A549 (cell line): ENCODE measurements around the gene RSPH4A. TPM values are rescaled to one million over a fixed set of nuclear protein-coding genes. Genes with fewer than 3 reads are reported as not detected.
A peak's percentile ranks its signal among the peaks of the same experiment; 100 is the strongest.

Experiments
- ATAC-seq, 2 experiments: fragments of 200-7000 bp in 1 of 2; fragments of >200 bp in 1 of 2; cut with Nextera tagmentation in 1 of 2; cut with Tn5 transposase in 1 of 2; 3 replicates each; pipeline versions ENCODE4 v1.8.0 to v1.9.1; 2018 to 2020; ENCODE audit warnings: mild to moderate bottlenecking in 1 of 2, moderate library complexity in 1 of 2
- CTCF ChIA-PET: fragments of 300-600 bp; sonication (Branson Sonifier 250); formaldehyde crosslinking; extraction: SDS; loops from one replicate; lab custom pipeline; 2021; ENCODE audit warnings: antibody characterized with exemption, inconsistent platforms; lab: Yijun Ruan, JAX
- POLR2A ChIA-PET: fragments of 350-600 bp; formaldehyde crosslinking; extraction: SDS; loops from one replicate; lab custom pipeline; 2021; ENCODE audit warnings: antibody characterized with exemption, inconsistent platforms; lab: Yijun Ruan, JAX
- DNase-seq, 2 experiments: peaks; one replicate each; pipeline versions ENCODE4 v3.0.0 to v3.0.0-alpha.2; 2011 to 2016; ENCODE audit warnings: low read depth in 1 of 2, low spot score in 1 of 2
- FAIRE-seq: peaks from 2 replicates; lab custom pipeline; 2011; peaks lifted over from hg19 to GRCh38; lab: Jason Lieb, UNC
- H3K27ac ChIP-seq, 2 experiments: fragments of >200 bp; sonication (Bioruptor Twin); formaldehyde crosslinking; 3 replicates each; pipeline ENCODE4 v1.5.1; 2016 to 2017
- H3K4me1 ChIP-seq: fragments of >200 bp; sonication (Bioruptor Twin); formaldehyde crosslinking; 3 replicates; pipeline ENCODE4 v1.6.1; 2016
- H3K4me2 ChIP-seq: fragments of >200 bp; sonication (Bioruptor Twin); formaldehyde crosslinking; 3 replicates; pipeline ENCODE4 v1.6.1; 2016
- H3K4me3 ChIP-seq: fragments of >200 bp; sonication (Bioruptor Twin); formaldehyde crosslinking; 3 replicates; pipeline ENCODE4 v1.5.1; 2016
- H3K9me3 ChIP-seq: fragments of >200 bp; sonication (Bioruptor Twin); formaldehyde crosslinking; 3 replicates; pipeline ENCODE4 v1.6.1; 2016
- BCL3 ChIP-seq: fragments of >200 bp; sonication (Bioruptor Twin); formaldehyde crosslinking; IDR thresholded peaks from 3 replicates; pipeline ENCODE4 v1.6.1; 2016
- E2F6 ChIP-seq: IDR thresholded peaks from 2 replicates; pipeline ENCODE4 v1.6.1; 2012; ENCODE audit warnings: low read depth, borderline replicate concordance
- ELK1 ChIP-seq: fragments of 150-350 bp; IDR thresholded peaks from 2 replicates; pipeline ENCODE4 v1.6.1; 2014; ENCODE audit warnings: low read depth, mild to moderate bottlenecking, low read length
- ESRRA ChIP-seq: fragments of 150-350 bp; IDR thresholded peaks from 2 replicates; pipeline ENCODE4 v1.6.1; 2014; ENCODE audit warnings: mild to moderate bottlenecking, low read length, borderline replicate concordance
- GATA3 ChIP-seq: IDR thresholded peaks from 2 replicates; pipeline ENCODE4 v1.6.1; 2012; ENCODE audit warnings: borderline replicate concordance
- HDAC2 ChIP-seq: fragments of 200-600 bp; sonication (generic); IDR thresholded peaks from 2 replicates; pipeline ENCODE4 v1.6.1; 2016
- HEYL ChIP-seq: fragments of 250-450 bp; sonication (Bioruptor Pico); IDR thresholded peaks from 2 replicates; pipeline ENCODE4 v1.8.0; 2021; ENCODE audit warnings: mild to moderate bottlenecking, moderate library complexity
- JUN ChIP-seq, 2 experiments: fragments of >200 bp; sonication (Bioruptor Twin); formaldehyde crosslinking; IDR thresholded peaks; 2 replicates in 1 of 2; 3 replicates in 1 of 2; pipeline ENCODE4 v1.6.1; 2016 to 2017
- MAFK ChIP-seq: fragments of 450-650 bp; IDR thresholded peaks from 2 replicates; pipeline ENCODE4 v1.6.1; 2014; ENCODE audit not compliant: partially characterized antibody
- MAZ ChIP-seq: fragments of 150-350 bp; IDR thresholded peaks from 2 replicates; pipeline ENCODE4 v1.6.1; 2014; ENCODE audit warnings: antibody characterized with exemption, low read depth, low read length, borderline replicate concordance
- PBX3 ChIP-seq: IDR thresholded peaks from 2 replicates; pipeline ENCODE4 v1.6.1; 2012
- PHF8 ChIP-seq: fragments of 200-600 bp; sonication (generic); IDR thresholded peaks from 2 replicates; pipeline ENCODE4 v1.6.1; 2016; ENCODE audit warnings: low read depth, mild to moderate bottlenecking, antibody characterized with exemption, moderate library complexity, borderline replicate concordance
- POLR2A ChIP-seq: IDR thresholded peaks from 2 replicates; pipeline ENCODE4 v1.6.1; 2012; ENCODE audit warnings: mild to moderate bottlenecking, low read length
- POLR2AphosphoS2 ChIP-seq: conservative IDR thresholded peaks from 2 replicates; pipeline ENCODE4 v1.6.1; 2012; ENCODE audit warnings: low read length, improper control_type of control experiment, inconsistent platforms
- RAD21 ChIP-seq, 2 experiments: fragments of >200 bp in 1 of 2; sonication (Bioruptor Twin) in 1 of 2; formaldehyde crosslinking in 1 of 2; IDR thresholded peaks in 1 of 2; conservative IDR thresholded peaks in 1 of 2; 2 replicates in 1 of 2; 3 replicates in 1 of 2; pipeline ENCODE4 v1.6.1; 2012 to 2018; ENCODE audit warnings: inconsistent platforms in 1 of 2
- RARB ChIP-seq: fragments of 250-450 bp; sonication (Bioruptor Pico); IDR thresholded peaks from 2 replicates; pipeline ENCODE4 v1.8.0; 2021; ENCODE audit warnings: mild to moderate bottlenecking, moderate library complexity
- RCOR1 ChIP-seq: fragments of 150-350 bp; IDR thresholded peaks from 2 replicates; pipeline ENCODE4 v1.6.1; 2014; ENCODE audit warnings: antibody characterized with exemption, low read length, low read depth
- REST ChIP-seq: fragments of 200-600 bp; sonication (generic); IDR thresholded peaks from 2 replicates; pipeline ENCODE4 v1.6.1; 2016; ENCODE audit warnings: antibody characterized with exemption, mild to moderate bottlenecking, moderate library complexity
- USF2 ChIP-seq: fragments of 450-650 bp; IDR thresholded peaks from 2 replicates; pipeline ENCODE4 v1.6.1; 2014; ENCODE audit warnings: antibody characterized with exemption
- ZFP36 ChIP-seq: fragments of 450-650 bp; IDR thresholded peaks from 2 replicates; pipeline ENCODE4 v1.6.1; 2014; ENCODE audit warnings: borderline replicate concordance; ENCODE audit not compliant: partially characterized antibody
- ZSCAN20 ChIP-seq: fragments of 250-450 bp; sonication (Bioruptor Pico); IDR thresholded peaks from 2 replicates; pipeline ENCODE4 v1.8.0; 2022; ENCODE audit warnings: mild to moderate bottlenecking, moderate library complexity
- WGBS: methylation state at CpG from one replicate; pipeline ENCODE4 v1.1.6; 2017; ENCODE audit errors: missing lambda C conversion rate; 5-methylcytosine and 5-hydroxymethylcytosine counted together
- polyA plus RNA-seq, 4 experiments: library from polyadenylated mRNA; depleted of rRNA in 3 of 4; stranded (reverse); fragments of >200 nt; fragmentation: RNase III in 1 of 4; extraction: RNeasy Plus Mini Kit Qiagen cat#74134 plus additional on column Dnase treatment in 1 of 4; gene quantifications; 2 replicates in 3 of 4; 3 replicates in 1 of 4; pipeline ENCODE4 v1.2.3, GENCODE V29; 2011 to 2017

RSPH4A gene
- polyA plus RNA-seq, 2 of the 4 experiments (the other 2 are of a cell fraction): 0.13 to 0.28 TPM

GRCh38 chr6:116633685-116634084 lies 17.4 kb downstream of the RSPH4A start:
- no peak for FAIRE-seq
- ChIA-PET CTCF (interaction anchor here (1.0 to 2.0 kb wide), 2 partner anchors 12 to 14 kb away, joined by 3 to 14 read pairs; no protein-coding TSS in a partner anchor), POLR2A (no interaction called here)
- H3K27ac ChIP-seq: no peak overlapping the region
- 74% methylated on average over 2 of the region's 2 CpGs for WGBS
- peak; percentile 13 to 36 for DNase-seq
- 0 out of 5 replicates have a peak, but pooled peaks of 1 of the 2 experiments have one; percentile 2 for TF ChIP-seq RAD21 (conservative IDR thresholded peaks at IDR 0.05 in 1 of 2, IDR thresholded peaks at IDR 0.05 in 1 of 2)
- TF ChIP-seq ZFP36: no peak
- TF ChIP-seq HDAC2: no peak
- TF ChIP-seq, all 56 proteins: peak for 1
- H3K4me2 ChIP-seq: no peak overlapping the region
- H3K9me3 ChIP-seq: no peaks in the 10 kb centered on the region
- no peaks in the 10 kb centered on the region for H3K4me1 ChIP-seq
- peak; percentile 74 to 75; a peak in 3 of 6 replicates for ATAC-seq
- H3K4me3 ChIP-seq: no peak overlapping the region

- CTCF ChIA-PET: no interaction called here
Measured at GRCh38 chr6:116648156-116648555, 31.9 kb downstream of the RSPH4A start.

GRCh38 chr6:116649129-116649528 lies 32.9 kb downstream of the RSPH4A start:
- ChIA-PET POLR2A (no interaction called here), CTCF (interaction anchor here (0.6 kb wide), 2 partner anchors 21 to 134 kb away, joined by 3 to 4 read pairs; no protein-coding TSS in a partner anchor)
- 85% methylated on average over 3 of the region's 3 CpGs for WGBS
- Histone ChIP-seq H3K9me3 (no peaks in the 10 kb centered on the region), H3K4me2 (no peak overlapping the region), H3K4me3 (no peak overlapping the region), H3K4me1 (no peaks in the 10 kb centered on the region), H3K27ac (no peak overlapping the region)
- DNase-seq (no peak), FAIRE-seq (no peak), ATAC-seq (no peak)
- TF ChIP-seq ESRRA (no peak), POLR2AphosphoS2 (no peak), JUN (IDR thresholded peaks at IDR 0.05) (no peak), MAZ (no peak), RCOR1 (no peak), PBX3 (no peak), MAFK (no peak)

More at GRCh38 chr6:116648156-116648555, 31.9 kb downstream of the RSPH4A start:
- no peak for DNase-seq
- Histone ChIP-seq H3K4me3 (no peak overlapping the region), H3K4me2 (no peak overlapping the region), H3K27ac (no peak overlapping the region)
- POLR2A ChIA-PET: no interaction called here
- FAIRE-seq: no peak
- WGBS: 51% methylated on average over 5 of the region's 5 CpGs
- ATAC-seq: no peak
- TF ChIP-seq BCL3: no peak
- no peak for TF ChIP-seq REST
- TF ChIP-seq, all 56 proteins: peak for 0
- H3K4me1 ChIP-seq: no peaks in the 10 kb centered on the region
- no peaks in the 10 kb centered on the region for H3K9me3 ChIP-seq

- Histone ChIP-seq H3K9me3 (no peaks in the 10 kb centered on the region), H3K4me2 (no peak overlapping the region), H3K4me3 (no peak overlapping the region), H3K4me1 (no peaks in the 10 kb centered on the region), H3K27ac (no peak overlapping the region)
- ChIA-PET CTCF (no interaction called here), POLR2A (no interaction called here)
- WGBS: 94% methylated on average over 4 of the region's 4 CpGs
- DNase-seq: no peak
- no peak for FAIRE-seq
- no peak for ATAC-seq
- TF ChIP-seq HEYL (CRISPR knock-in tag) (no peak), E2F6 (no peak), POLR2AphosphoS2 (no peak), MAZ (no peak), HDAC2 (no peak), POLR2A (no peak), RARB (CRISPR knock-in tag) (no peak), PHF8 (no peak), ZSCAN20 (CRISPR knock-in tag) (no peak), ELK1 (no peak), USF2 (no peak), GATA3 (no peak)
Measured at GRCh38 chr6:116651916-116652315, 35.6 kb downstream of the RSPH4A start.
